Panc1 (cell line): ENCODE data around the gene BBS9.

Experiments used
- POLR2AphosphoS5 ChIP-seq: IDR thresholded peaks from 2 replicates; pipeline ENCODE4 v1.6.1; 2012; ENCODE audit warnings: mild to moderate bottlenecking, low read depth, low read length, moderate library complexity
- SIN3A ChIP-seq: IDR thresholded peaks from 2 replicates; pipeline ENCODE4 v1.6.1; 2012; ENCODE audit warnings: low read depth, mild to moderate bottlenecking, low read length, moderate library complexity, borderline replicate concordance; ENCODE audit not compliant: insufficient read depth
- TF ChIP-seq, protein P1 (sequence below): fragments of 450-650 bp; IDR thresholded peaks from 2 replicates; pipeline ENCODE4 v1.5.1; 2017; ENCODE audit warnings: mild to moderate bottlenecking
- TF ChIP-seq, protein P2 (sequence below), 2 experiments: IDR thresholded peaks; 2 replicates each; pipeline ENCODE4 v1.6.1; 2011 to 2012; ENCODE audit warnings: low read depth in 2 of 2, control low read depth in 1 of 2, low read length in 1 of 2, mild to moderate bottlenecking in 1 of 2, moderate library complexity in 1 of 2; ENCODE audit not compliant: insufficient read depth in 1 of 2

DNA sequence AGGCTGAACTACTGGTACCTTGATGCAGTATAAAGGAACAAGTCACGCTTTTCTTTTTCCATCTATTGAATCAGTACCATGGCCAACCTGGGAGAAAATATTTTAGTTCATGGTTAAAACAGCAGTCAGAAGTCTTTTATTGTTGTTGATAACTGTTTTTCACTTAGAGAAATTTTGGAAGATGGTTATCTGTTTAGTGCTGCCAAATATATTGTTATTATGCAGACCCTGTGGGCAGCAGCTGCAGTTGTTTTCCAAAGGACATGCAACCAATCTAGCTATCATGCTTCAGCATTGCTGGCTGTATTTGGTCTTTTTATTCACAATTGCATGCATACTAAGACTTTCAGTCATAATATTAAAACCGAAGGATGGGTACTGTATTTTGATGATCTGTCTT lies 169.5 kb downstream of the BBS9 start:
- TF ChIP-seq, protein P1, sequence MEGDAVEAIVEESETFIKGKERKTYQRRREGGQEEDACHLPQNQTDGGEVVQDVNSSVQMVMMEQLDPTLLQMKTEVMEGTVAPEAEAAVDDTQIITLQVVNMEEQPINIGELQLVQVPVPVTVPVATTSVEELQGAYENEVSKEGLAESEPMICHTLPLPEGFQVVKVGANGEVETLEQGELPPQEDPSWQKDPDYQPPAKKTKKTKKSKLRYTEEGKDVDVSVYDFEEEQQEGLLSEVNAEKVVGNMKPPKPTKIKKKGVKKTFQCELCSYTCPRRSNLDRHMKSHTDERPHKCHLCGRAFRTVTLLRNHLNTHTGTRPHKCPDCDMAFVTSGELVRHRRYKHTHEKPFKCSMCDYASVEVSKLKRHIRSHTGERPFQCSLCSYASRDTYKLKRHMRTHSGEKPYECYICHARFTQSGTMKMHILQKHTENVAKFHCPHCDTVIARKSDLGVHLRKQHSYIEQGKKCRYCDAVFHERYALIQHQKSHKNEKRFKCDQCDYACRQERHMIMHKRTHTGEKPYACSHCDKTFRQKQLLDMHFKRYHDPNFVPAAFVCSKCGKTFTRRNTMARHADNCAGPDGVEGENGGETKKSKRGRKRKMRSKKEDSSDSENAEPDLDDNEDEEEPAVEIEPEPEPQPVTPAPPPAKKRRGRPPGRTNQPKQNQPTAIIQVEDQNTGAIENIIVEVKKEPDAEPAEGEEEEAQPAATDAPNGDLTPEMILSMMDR: no peak
- TF ChIP-seq, protein P2, sequence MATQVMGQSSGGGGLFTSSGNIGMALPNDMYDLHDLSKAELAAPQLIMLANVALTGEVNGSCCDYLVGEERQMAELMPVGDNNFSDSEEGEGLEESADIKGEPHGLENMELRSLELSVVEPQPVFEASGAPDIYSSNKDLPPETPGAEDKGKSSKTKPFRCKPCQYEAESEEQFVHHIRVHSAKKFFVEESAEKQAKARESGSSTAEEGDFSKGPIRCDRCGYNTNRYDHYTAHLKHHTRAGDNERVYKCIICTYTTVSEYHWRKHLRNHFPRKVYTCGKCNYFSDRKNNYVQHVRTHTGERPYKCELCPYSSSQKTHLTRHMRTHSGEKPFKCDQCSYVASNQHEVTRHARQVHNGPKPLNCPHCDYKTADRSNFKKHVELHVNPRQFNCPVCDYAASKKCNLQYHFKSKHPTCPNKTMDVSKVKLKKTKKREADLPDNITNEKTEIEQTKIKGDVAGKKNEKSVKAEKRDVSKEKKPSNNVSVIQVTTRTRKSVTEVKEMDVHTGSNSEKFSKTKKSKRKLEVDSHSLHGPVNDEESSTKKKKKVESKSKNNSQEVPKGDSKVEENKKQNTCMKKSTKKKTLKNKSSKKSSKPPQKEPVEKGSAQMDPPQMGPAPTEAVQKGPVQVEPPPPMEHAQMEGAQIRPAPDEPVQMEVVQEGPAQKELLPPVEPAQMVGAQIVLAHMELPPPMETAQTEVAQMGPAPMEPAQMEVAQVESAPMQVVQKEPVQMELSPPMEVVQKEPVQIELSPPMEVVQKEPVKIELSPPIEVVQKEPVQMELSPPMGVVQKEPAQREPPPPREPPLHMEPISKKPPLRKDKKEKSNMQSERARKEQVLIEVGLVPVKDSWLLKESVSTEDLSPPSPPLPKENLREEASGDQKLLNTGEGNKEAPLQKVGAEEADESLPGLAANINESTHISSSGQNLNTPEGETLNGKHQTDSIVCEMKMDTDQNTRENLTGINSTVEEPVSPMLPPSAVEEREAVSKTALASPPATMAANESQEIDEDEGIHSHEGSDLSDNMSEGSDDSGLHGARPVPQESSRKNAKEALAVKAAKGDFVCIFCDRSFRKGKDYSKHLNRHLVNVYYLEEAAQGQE (IDR thresholded peaks at IDR 0.05; ENCODE audit: insufficient read depth in 1 of 2, low read depth in 2 of 2, low read length in 1 of 2): no peak
- TF ChIP-seq POLR2AphosphoS5: no peak
- TF ChIP-seq SIN3A: no peak
